Measurements from ENCODE around the gene DLG2. TPM values are rescaled to one million over a fixed set of nuclear protein-coding genes. Genes with fewer than 3 reads are reported as not detected.

DLG2 gene
- total RNA-seq, 2 experiments from 2014 or later, result 6.9 to 8.2 TPM

- no peaks in the 10 kb centered on the region for H3K79me2 ChIP-seq (ENCODE audit: insufficient read depth, low read depth, low read length)
- no peaks in the 10 kb centered on the region for H3K36me3 ChIP-seq (ENCODE audit: insufficient read depth, low read length)
- intact Hi-C loops (cut with micrococcal nuclease; ENCODE audit: unreplicated experiment), result no loop called here
- H3K4me2 ChIP-seq (ENCODE audit: low read length), result peak overlapping the region; percentile 26; the same call in 1 of the 2 replicates
- no peaks in the 10 kb centered on the region for H3K9me3 ChIP-seq (ENCODE audit: low read length)
- H3K4me3 ChIP-seq (ENCODE audit: low read depth, low read length, poor library complexity, severe bottlenecking), result peak overlapping the region; percentile 31
- peak; percentile 61 for DNase-seq (ENCODE audit: low spot score)
- no peaks in the 10 kb centered on the region for H3K4me1 ChIP-seq (ENCODE audit: insufficient read depth, low read length, poor library complexity, severe bottlenecking)
- H2AFZ ChIP-seq (ENCODE audit: low read length), result peak overlapping the region; percentile 54; the same call in 1 of the 2 replicates
- no peaks in the 10 kb centered on the region for H4K20me1 ChIP-seq (ENCODE audit: insufficient read depth, low read length)
- BruUV-seq (replicated peaks), result no TSS peak
- POLR2A ChIA-PET, result interaction anchor here (0.6 to 0.7 kb wide), 2 partner anchors 530 to 1470 kb away, joined by 3 read pairs; no protein-coding TSS in a partner anchor
- no peak overlapping the region for H3K27ac ChIP-seq (ENCODE audit: low read depth, low read length, poor library complexity, severe bottlenecking)
- no peaks in the 10 kb centered on the region for H3K9me2 ChIP-seq (ENCODE audit: insufficient read depth, low read length)
- TF ChIP-seq CTCF (conservative IDR thresholded peaks at IDR 0.05; ENCODE audit: low read length) (peak; percentile 79), EZH2phosphoT487 (IDR thresholded peaks at IDR 0.05; ENCODE audit: borderline replicate concordance, low read depth, low read length) (no peak)
- CTCF ChIA-PET (ENCODE audit: unreplicated experiment), result interaction anchor here (0.9 kb wide), 1 partner anchor 961 kb away, joined by 3 read pairs; no protein-coding TSS in a partner anchor
These were observed 1799.1 kb downstream of the DLG2 start for GRCh38 chr11:83827940-83828554.

GRCh38 chr11:83827520-83827919 is 1799.6 kb downstream of the DLG2 start:
- Histone ChIP-seq H2AFZ (ENCODE audit: low read length) (no peak overlapping the region), H3K9me3 (ENCODE audit: low read length) (no peaks in the 10 kb centered on the region), H3K4me1 (ENCODE audit: insufficient read depth, low read length, poor library complexity, severe bottlenecking) (no peaks in the 10 kb centered on the region), H4K20me1 (ENCODE audit: insufficient read depth, low read length) (no peaks in the 10 kb centered on the region), H3K9me2 (ENCODE audit: insufficient read depth, low read length) (no peaks in the 10 kb centered on the region), H3K27ac (ENCODE audit: low read depth, low read length, poor library complexity, severe bottlenecking) (no peak overlapping the region), H3K36me3 (ENCODE audit: insufficient read depth, low read length) (no peaks in the 10 kb centered on the region), H3K4me2 (ENCODE audit: low read length) (no peak overlapping the region), H3K79me2 (ENCODE audit: insufficient read depth, low read depth, low read length) (no peaks in the 10 kb centered on the region), H3K4me3 (ENCODE audit: low read depth, low read length, poor library complexity, severe bottlenecking) (no peak overlapping the region)
- ChIA-PET CTCF (ENCODE audit: unreplicated experiment) (interaction anchor here (0.9 kb wide), 1 partner anchor 960 kb away, joined by 3 read pairs; no protein-coding TSS in a partner anchor), POLR2A (interaction anchor here (0.6 to 0.7 kb wide), 2 partner anchors 28 to 531 kb away, joined by 3 read pairs; no protein-coding TSS in a partner anchor)
- DNase-seq (ENCODE audit: low spot score), result no peak
- TF ChIP-seq CTCF (conservative IDR thresholded peaks at IDR 0.05; ENCODE audit: low read length) (no peak), EZH2phosphoT487 (IDR thresholded peaks at IDR 0.05; ENCODE audit: borderline replicate concordance, low read depth, low read length) (no peak)
- BruUV-seq (replicated peaks), result no TSS peak
- intact Hi-C loops (cut with micrococcal nuclease; ENCODE audit: unreplicated experiment), result no loop called here

GRCh38 chr11:83826078-83826477 is 1801.1 kb downstream of the DLG2 start:
- H3K79me2 ChIP-seq (ENCODE audit: insufficient read depth, low read depth, low read length), result no peaks in the 10 kb centered on the region
- no peaks in the 10 kb centered on the region for H3K9me2 ChIP-seq (ENCODE audit: insufficient read depth, low read length)
- POLR2A ChIA-PET, result no interaction called here
- no peak overlapping the region for H3K4me2 ChIP-seq (ENCODE audit: low read length)
- intact Hi-C loops (cut with micrococcal nuclease; ENCODE audit: unreplicated experiment), result no loop called here
- H2AFZ ChIP-seq (ENCODE audit: low read length), result no peak overlapping the region
- BruUV-seq (replicated peaks), result no TSS peak
- H3K4me3 ChIP-seq (ENCODE audit: low read depth, low read length, poor library complexity, severe bottlenecking), result no peak overlapping the region
- no peak for DNase-seq (ENCODE audit: low spot score)
- TF ChIP-seq EZH2phosphoT487 (IDR thresholded peaks at IDR 0.05; ENCODE audit: borderline replicate concordance, low read depth, low read length), result no peak
- TF ChIP-seq CTCF (conservative IDR thresholded peaks at IDR 0.05; ENCODE audit: low read length), result no peak
- no peaks in the 10 kb centered on the region for H3K36me3 ChIP-seq (ENCODE audit: insufficient read depth, low read length)
- no peaks in the 10 kb centered on the region for H3K9me3 ChIP-seq (ENCODE audit: low read length)
- H3K4me1 ChIP-seq (ENCODE audit: insufficient read depth, low read length, poor library complexity, severe bottlenecking), result no peaks in the 10 kb centered on the region
- H3K27ac ChIP-seq (ENCODE audit: low read depth, low read length, poor library complexity, severe bottlenecking), result no peak overlapping the region
- H4K20me1 ChIP-seq (ENCODE audit: insufficient read depth, low read length), result no peaks in the 10 kb centered on the region
- CTCF ChIA-PET (ENCODE audit: unreplicated experiment), result no interaction called here
